ENCODE measurements around the gene NOS3.
"Not testable (repeated sequence)": the region's sequence is repeated elsewhere in the genome, so short reads cannot be mapped to it uniquely, and the experiment has no call there.

The NOS3 gene

DNA sequence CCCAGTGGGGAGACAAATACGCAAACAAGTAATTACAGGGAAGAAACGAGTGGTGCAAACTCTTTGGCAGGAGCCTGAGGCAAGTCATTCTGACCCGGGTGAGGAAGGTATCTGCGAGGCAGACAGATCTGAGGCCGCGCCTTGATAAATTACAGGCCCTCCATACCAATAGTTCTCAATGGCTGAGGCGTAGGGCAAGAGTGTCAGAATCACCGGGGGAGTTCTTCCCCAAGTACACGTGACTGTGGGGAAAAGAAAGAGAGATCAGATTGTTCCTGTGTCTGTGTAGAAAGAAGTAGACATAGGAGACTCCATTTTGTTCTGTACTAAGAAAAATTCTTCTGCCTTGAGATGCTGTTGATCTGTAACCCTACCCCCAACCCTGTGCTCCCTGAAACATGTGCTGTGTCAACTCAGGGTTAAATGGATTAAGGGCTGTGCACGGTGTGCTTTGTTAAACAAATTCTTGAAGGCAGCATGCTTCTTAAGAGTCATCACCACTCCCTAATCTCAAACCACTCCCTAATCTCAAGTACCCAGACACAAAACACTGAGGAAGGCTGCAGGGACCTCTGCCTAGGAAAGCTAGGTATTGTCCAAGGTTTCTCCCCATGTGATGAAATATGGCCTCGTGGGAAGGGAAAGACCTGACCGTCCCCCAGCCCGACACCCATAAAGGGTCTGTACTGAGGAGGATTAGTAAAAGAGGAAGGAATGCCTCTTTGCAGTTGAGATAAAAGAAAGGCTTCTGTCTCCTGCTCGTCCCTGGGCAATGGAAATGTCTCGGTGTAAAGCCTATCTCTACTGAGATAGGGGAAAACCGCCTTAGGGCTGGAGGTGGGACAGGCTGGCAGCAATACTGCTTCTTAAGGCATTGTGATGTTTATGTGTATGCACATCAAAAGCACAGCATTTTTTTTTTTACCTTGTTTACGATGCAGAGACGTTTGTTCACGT is 36.2 kb downstream of the NOS3 start:
- POLR2A ChIA-PET = interaction anchor here (0.9 to 2.4 kb wide), 11 partner anchors 9 to 200 kb away, joined by 3 to 26 read pairs (median 8); partner anchors contain the start of genes ABCF2, FASTK and SLC4A2
- not testable (repeated sequence) for H3K4me1 ChIP-seq (ENCODE audit: control insufficient read depth, insufficient read depth, low read length)

GRCh38 chr7:151027728-151028130 is 36.9 kb downstream of the NOS3 start:
- H3K36me3 ChIP-seq (ENCODE audit: control insufficient read depth in 2 of 2, insufficient read depth in 1 of 2, low read length in 2 of 2) = peaks cover 0 to 13% of the 10 kb centered on the region in 2 experiments; a peak in 1 of 3 replicates
- peak overlapping the region; percentile 34 for H3K4me3 ChIP-seq (ENCODE audit: low read depth, low read length)
- H3K4me1 ChIP-seq (ENCODE audit: control insufficient read depth, insufficient read depth, low read length); H3K9me3 ChIP-seq (ENCODE audit: control insufficient read depth, insufficient read depth, low read depth, low read length); H3K27ac ChIP-seq (ENCODE audit: extremely low read depth, low read depth, low read length): not testable (repeated sequence)
- peak; percentile 59; the same call in 1 of the 2 replicates for TF ChIP-seq EGR2 (tag by site-specific recombination; IDR thresholded peaks at IDR 0.05; ENCODE audit: low read depth)
- TF ChIP-seq ZBTB6 (tag by site-specific recombination; IDR thresholded peaks at IDR 0.05) = peak; percentile 11; the same call in 1 of the 2 replicates
- peak; percentile 39; the same call in 1 of the 2 replicates for TF ChIP-seq ZNF777 (tag by site-specific recombination; IDR thresholded peaks at IDR 0.05; ENCODE audit: borderline replicate concordance)
- peak; percentile 67 for TF ChIP-seq ZFHX2 (tag by site-specific recombination; conservative IDR thresholded peaks at IDR 0.05)
- 0 out of 2 replicates have a peak, but pooled peaks have one; percentile 29 for TF ChIP-seq KLF7 (tag by site-specific recombination; IDR thresholded peaks at IDR 0.05; ENCODE audit: borderline replicate concordance)
- peak; percentile 16; the same call in 1 of the 2 replicates for TF ChIP-seq ZNF501 (tag by site-specific recombination; IDR thresholded peaks at IDR 0.05)
- TF ChIP-seq SCRT2 (tag by site-specific recombination; IDR thresholded peaks at IDR 0.05) = peak; percentile 64
- POLR2A ChIA-PET = interaction anchor here (0.6 to 2.4 kb wide), 19 partner anchors 10 to 199 kb away, joined by 3 to 26 read pairs (median 6); partner anchors contain the start of genes ABCF2, AGAP3, CDK5 and FASTK
- CTCF ChIA-PET = interaction anchor here (0.6 to 1.5 kb wide), 7 partner anchors 9 to 95 kb away, joined by 3 to 20 read pairs (median 4); no protein-coding TSS in a partner anchor

More for the DNA sequence above, 36.2 kb downstream of the NOS3 start:
- H3K36me3 ChIP-seq (ENCODE audit: control insufficient read depth in 2 of 2, insufficient read depth in 1 of 2, low read length in 2 of 2) = peaks cover 0 to 10% of the 10 kb centered on the region in 2 experiments; a peak in 1 of 3 replicates
- CTCF ChIA-PET = interaction anchor here (1.0 to 5.6 kb wide), 4 partner anchors 8 to 41 kb away, joined by 5 to 22 read pairs (median 18); no protein-coding TSS in a partner anchor
- peak; percentile 55 for TF ChIP-seq WT1 (tag by site-specific recombination; IDR thresholded peaks at IDR 0.05)
- peak; percentile 68 for TF ChIP-seq KLF17 (tag by site-specific recombination; IDR thresholded peaks at IDR 0.05)
- not testable (repeated sequence) for H3K4me3 ChIP-seq (ENCODE audit: low read depth, low read length); H3K9me3 ChIP-seq (ENCODE audit: control insufficient read depth, insufficient read depth, low read depth, low read length); H3K27ac ChIP-seq (ENCODE audit: extremely low read depth, low read depth, low read length)

DNA sequence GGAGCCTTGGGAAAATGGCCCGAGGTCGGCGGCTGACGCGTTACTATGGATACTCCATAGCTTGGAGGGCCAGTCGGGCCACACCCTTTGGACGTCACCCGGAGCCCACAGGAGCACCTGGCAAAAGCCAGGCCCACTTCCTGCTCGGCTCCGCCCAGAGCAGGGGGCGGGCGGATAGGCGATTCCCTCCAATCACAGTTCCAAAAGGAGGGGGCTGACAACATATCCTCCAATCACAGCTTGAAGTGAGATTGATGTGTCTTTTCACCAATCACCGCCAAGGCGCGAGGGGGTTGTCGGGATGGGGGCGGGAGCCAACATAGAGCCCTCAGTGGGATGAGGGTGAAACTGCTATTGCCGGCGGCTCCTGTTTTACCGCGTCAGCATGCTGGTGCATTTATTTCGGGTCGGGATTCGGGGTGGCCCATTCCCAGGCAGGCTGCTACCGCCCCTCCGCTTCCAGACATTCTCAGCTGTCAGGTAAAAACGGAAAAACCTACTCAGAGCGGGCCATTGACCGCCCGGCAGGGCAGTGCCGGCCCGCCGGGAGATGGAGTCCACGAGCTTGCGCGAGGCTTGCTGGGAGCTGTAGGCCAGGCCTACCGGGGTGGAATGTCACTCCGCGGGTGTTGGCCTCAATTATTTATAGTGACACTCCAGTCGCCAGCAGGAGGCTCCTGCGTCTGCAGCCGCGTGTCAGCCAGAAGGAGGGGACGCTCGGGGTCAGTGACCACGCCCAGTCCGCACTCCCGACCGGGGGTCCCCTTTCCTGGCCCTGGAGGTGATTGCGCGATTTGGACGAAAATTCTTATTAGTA is 37.5 kb downstream of the NOS3 start, which contains the start of gene ABCB8:
Gene ABCB8 (plus strand): TSS at position 320 of the 817 bp plus-strand sequence. CDS start 66 bp downstream, at position 386.
- Histone ChIP-seq H3K36me3 (ENCODE audit: control insufficient read depth in 2 of 2, insufficient read depth in 1 of 2, low read length in 2 of 2) (peaks cover 0 to 17% of the 10 kb centered on the region in 2 experiments; a peak in 1 of 3 replicates), H3K9me3 (ENCODE audit: control insufficient read depth, insufficient read depth, low read depth, low read length) (no peaks in the 10 kb centered on the region), H3K4me1 (ENCODE audit: control insufficient read depth, insufficient read depth, low read length) (no peaks in the 10 kb centered on the region), H3K27ac (ENCODE audit: extremely low read depth, low read depth, low read length) (no peak within 1 kb of the TSS), H3K4me3 (ENCODE audit: low read depth, low read length) (peak within 1 kb of the TSS; percentile 84)
- POLR2A ChIA-PET = interaction anchor here (0.6 to 2.4 kb wide), 20 partner anchors 10 to 199 kb away, joined by 3 to 26 read pairs (median 5); partner anchors contain the start of genes ABCF2, AGAP3, ASIC3 and CDK5
- CTCF ChIA-PET = interaction anchor here (0.6 to 1.5 kb wide), 11 partner anchors 8 to 95 kb away, joined by 3 to 20 read pairs (median 4); no protein-coding TSS in a partner anchor
- TF ChIP-seq ZNF76 (tag by site-specific recombination; IDR thresholded peaks at IDR 0.05; ENCODE audit: borderline replicate concordance, low read depth) (peak; percentile 98), YY1 (tag by site-specific recombination; IDR thresholded peaks at IDR 0.05) (peak; percentile 76), ZNF19 (tag by site-specific recombination; IDR thresholded peaks at IDR 0.05; ENCODE audit: low read depth) (no peak), IKZF3 (tag by site-specific recombination; IDR thresholded peaks at IDR 0.05) (peak; percentile 76), BCL11A (tag by site-specific recombination; IDR thresholded peaks at IDR 0.05; ENCODE audit: low read depth) (peak; percentile 58; the same call in 1 of the 2 replicates), ZFP41 (tag by site-specific recombination; IDR thresholded peaks at IDR 0.05; ENCODE audit: borderline replicate concordance) (no peak), KLF8 (tag by site-specific recombination; IDR thresholded peaks at IDR 0.05) (peak; percentile 83), ZNF654 (tag by site-specific recombination; IDR thresholded peaks at IDR 0.05; ENCODE audit: low read depth) (peak; percentile 44), ZNF302 (tag by site-specific recombination; IDR thresholded peaks at IDR 0.05; ENCODE audit: low read depth) (no peak), ZNF423 (tag by site-specific recombination; IDR thresholded peaks at IDR 0.05) (peak; percentile 64; the same call in 1 of the 2 replicates), ZNF610 (tag by site-specific recombination; IDR thresholded peaks at IDR 0.05; ENCODE audit: borderline replicate concordance) (peak; percentile 38; the same call in 1 of the 2 replicates), GLIS1 (tag by site-specific recombination; IDR thresholded peaks at IDR 0.05) (peak; percentile 88), ZNF48 (tag by site-specific recombination; IDR thresholded peaks at IDR 0.05) (no peak), OSR2 (tag by site-specific recombination; IDR thresholded peaks at IDR 0.05) (peak; percentile 56; the same call in 1 of the 2 replicates)
- TF ChIP-seq, protein P1, sequence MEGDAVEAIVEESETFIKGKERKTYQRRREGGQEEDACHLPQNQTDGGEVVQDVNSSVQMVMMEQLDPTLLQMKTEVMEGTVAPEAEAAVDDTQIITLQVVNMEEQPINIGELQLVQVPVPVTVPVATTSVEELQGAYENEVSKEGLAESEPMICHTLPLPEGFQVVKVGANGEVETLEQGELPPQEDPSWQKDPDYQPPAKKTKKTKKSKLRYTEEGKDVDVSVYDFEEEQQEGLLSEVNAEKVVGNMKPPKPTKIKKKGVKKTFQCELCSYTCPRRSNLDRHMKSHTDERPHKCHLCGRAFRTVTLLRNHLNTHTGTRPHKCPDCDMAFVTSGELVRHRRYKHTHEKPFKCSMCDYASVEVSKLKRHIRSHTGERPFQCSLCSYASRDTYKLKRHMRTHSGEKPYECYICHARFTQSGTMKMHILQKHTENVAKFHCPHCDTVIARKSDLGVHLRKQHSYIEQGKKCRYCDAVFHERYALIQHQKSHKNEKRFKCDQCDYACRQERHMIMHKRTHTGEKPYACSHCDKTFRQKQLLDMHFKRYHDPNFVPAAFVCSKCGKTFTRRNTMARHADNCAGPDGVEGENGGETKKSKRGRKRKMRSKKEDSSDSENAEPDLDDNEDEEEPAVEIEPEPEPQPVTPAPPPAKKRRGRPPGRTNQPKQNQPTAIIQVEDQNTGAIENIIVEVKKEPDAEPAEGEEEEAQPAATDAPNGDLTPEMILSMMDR (tag by site-specific recombination; IDR thresholded peaks at IDR 0.05) = peak; percentile 97

All from HEK293 (cell line).